Measurements from ENCODE around the gene B3GNT8. TPM values are rescaled to one million over a fixed set of nuclear protein-coding genes. Genes with fewer than 3 reads are reported as not detected.

B3GNT8 gene
- total and polyA plus RNA-seq, 10 donors: 1.8 to 30.3 (median 10.3) TPM

DNA sequence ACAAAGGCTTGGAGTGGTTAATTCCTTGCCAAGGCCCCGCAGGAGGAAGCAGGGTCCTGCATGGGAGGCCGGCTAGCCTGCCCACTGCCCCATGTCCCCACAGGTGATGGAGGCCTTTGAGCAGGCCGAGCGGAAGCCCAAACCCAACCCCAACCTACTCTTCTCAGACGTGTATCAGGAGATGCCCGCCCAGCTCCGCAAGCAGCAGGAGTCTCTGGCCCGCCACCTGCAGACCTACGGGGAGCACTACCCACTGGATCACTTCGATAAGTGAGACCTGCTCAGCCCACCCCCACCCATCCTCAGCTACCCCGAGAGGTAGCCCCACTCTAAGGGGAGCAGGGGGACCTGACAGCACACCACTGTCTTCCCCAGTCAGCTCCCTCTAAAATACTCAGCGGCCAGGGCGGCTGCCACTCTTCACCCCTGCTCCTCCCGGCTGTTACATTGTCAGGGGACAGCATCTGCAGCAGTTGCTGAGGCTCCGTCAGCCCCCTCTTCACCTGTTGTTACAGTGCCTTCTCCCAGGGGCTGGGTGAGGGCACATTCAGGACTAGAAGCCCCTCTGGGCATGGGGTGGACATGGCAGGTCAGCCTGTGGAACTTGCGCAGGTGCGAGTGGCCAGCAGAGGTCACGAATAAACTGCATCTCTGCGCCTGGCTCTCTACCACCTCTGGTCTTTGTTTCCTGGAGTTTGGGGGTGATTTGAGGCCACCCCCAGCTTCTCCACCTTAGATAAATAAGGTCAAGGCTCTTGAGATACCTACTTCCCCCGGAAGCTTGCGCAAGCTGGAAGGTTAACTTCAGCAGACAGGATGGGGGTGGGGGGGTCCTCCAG is 2.6 kb downstream of the B3GNT8 start:
- TF ChIP-seq, protein P1, sequence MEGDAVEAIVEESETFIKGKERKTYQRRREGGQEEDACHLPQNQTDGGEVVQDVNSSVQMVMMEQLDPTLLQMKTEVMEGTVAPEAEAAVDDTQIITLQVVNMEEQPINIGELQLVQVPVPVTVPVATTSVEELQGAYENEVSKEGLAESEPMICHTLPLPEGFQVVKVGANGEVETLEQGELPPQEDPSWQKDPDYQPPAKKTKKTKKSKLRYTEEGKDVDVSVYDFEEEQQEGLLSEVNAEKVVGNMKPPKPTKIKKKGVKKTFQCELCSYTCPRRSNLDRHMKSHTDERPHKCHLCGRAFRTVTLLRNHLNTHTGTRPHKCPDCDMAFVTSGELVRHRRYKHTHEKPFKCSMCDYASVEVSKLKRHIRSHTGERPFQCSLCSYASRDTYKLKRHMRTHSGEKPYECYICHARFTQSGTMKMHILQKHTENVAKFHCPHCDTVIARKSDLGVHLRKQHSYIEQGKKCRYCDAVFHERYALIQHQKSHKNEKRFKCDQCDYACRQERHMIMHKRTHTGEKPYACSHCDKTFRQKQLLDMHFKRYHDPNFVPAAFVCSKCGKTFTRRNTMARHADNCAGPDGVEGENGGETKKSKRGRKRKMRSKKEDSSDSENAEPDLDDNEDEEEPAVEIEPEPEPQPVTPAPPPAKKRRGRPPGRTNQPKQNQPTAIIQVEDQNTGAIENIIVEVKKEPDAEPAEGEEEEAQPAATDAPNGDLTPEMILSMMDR (IDR thresholded peaks at IDR 0.05 in 8 of 11, conservative IDR thresholded peaks at IDR 0.05 in 3 of 11): no peak
- DNase-seq: no peak
- Histone ChIP-seq H3K36me3 (peaks cover 0 to 70% (median 58%) of the 10 kb centered on the region in 6 donors), H3K27ac (peak overlapping the region in 6 of 8 donors; percentile 51 to 93 (median 86)), H3K4me1 (peaks cover 15 to 99% (median 51%) of the 10 kb centered on the region in 6 donors), H3K4me3 (peak overlapping the region in 5 of 8 donors; percentile 7 to 67 (median 43)), H3K27me3 (replicated peaks in 1 of 7) (no peaks in the 10 kb centered on the region), H3K9me3 (no peaks in the 10 kb centered on the region)
- intact Hi-C loops (cut with DNase I; ENCODE audit: low total_unique reads): no loop called here
- 63 to 79% (median 72%) methylated on average over 15 to 21 of the region's 21 CpGs for WGBS, 5 donors

DNA sequence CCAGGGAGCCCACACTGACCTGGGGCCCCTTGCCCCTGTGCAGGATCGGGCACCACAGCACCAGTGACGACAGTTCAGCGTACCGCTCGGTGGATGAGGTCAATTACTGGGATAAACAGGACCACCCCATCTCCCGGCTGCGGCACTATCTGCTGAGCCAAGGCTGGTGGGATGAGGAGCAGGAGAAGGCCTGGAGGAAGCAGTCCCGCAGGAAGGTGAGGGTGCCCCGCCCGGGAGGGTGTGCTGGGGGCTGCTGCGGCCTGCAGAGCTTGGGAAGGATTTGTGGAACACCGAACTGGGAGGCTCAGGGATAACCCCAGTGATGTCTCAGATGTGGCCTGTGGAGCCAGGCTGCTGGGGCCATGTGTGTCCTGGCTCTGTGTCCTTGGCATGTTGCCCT is 4.2 kb downstream of the B3GNT8 start:
- Histone ChIP-seq H3K27ac (peak overlapping the region in 1 of 8 donors; percentile 93), H3K27me3 (replicated peaks in 1 of 7) (no peaks in the 10 kb centered on the region), H3K4me3 (no peak overlapping the region), H3K9me3 (no peaks in the 10 kb centered on the region), H3K36me3 (peaks cover 0 to 86% (median 73%) of the 10 kb centered on the region in 6 donors), H3K4me1 (peaks cover 6 to 97% (median 42%) of the 10 kb centered on the region in 6 donors)
- intact Hi-C loops (cut with DNase I; ENCODE audit: low total_unique reads): no loop called here
- TF ChIP-seq POLR2A (IDR thresholded peaks at IDR 0.05): no peak
- peak in 1 of 3 donors; percentile 31 for TF ChIP-seq POLR2AphosphoS5 (IDR thresholded peaks at IDR 0.05)
- DNase-seq: no peak
- 89 to 93% (median 92%) methylated on average over 12 of the region's 12 CpGs for WGBS, 5 donors

GRCh38 chr19:41422456-41422855 is 4.7 kb downstream of the B3GNT8 start:
- Histone ChIP-seq H3K27me3 (replicated peaks in 1 of 7) (no peaks in the 10 kb centered on the region), H3K9me3 (no peaks in the 10 kb centered on the region), H3K36me3 (peaks cover 0 to 91% (median 75%) of the 10 kb centered on the region in 6 donors), H3K4me3 (no peak overlapping the region), H3K27ac (peak overlapping the region in 3 of 8 donors; percentile 81 to 93 (median 83)), H3K4me1 (peaks cover 1 to 92% (median 37%) of the 10 kb centered on the region in 6 donors)
- no peak for DNase-seq
- peak in 1 of 3 donors; percentile 1 for TF ChIP-seq POLR2AphosphoS5 (IDR thresholded peaks at IDR 0.05)
- TF ChIP-seq, protein P1 (IDR thresholded peaks at IDR 0.05 in 8 of 11, conservative IDR thresholded peaks at IDR 0.05 in 3 of 11): no peak
- intact Hi-C loops (cut with DNase I; ENCODE audit: low total_unique reads): no loop called here
- WGBS, 5 donors: 82 to 88% (median 86%) methylated on average over 18 of the region's 18 CpGs

- TF ChIP-seq POLR2AphosphoS5 (IDR thresholded peaks at IDR 0.05) (peak in 1 of 3 donors; percentile 61), POLR2A (IDR thresholded peaks at IDR 0.05) (no peak)
- Histone ChIP-seq H3K4me1 (peaks cover 0 to 91% (median 33%) of the 10 kb centered on the region in 6 donors), H3K27me3 (replicated peaks in 1 of 7) (no peaks in the 10 kb centered on the region), H3K27ac (peak overlapping the region in 3 of 8 donors; percentile 81 to 93 (median 83)), H3K9me3 (no peaks in the 10 kb centered on the region), H3K36me3 (peaks cover 0 to 96% (median 78%) of the 10 kb centered on the region in 6 donors), H3K4me3 (no peak overlapping the region)
- intact Hi-C loops (cut with DNase I; ENCODE audit: low total_unique reads): no loop called here
- 93 to 97% (median 94%) methylated on average over 14 to 20 of the region's 20 CpGs for WGBS, 5 donors
- no peak for DNase-seq
Observed at GRCh38 chr19:41421973-41422372, 5.2 kb downstream of the B3GNT8 start.

DNA sequence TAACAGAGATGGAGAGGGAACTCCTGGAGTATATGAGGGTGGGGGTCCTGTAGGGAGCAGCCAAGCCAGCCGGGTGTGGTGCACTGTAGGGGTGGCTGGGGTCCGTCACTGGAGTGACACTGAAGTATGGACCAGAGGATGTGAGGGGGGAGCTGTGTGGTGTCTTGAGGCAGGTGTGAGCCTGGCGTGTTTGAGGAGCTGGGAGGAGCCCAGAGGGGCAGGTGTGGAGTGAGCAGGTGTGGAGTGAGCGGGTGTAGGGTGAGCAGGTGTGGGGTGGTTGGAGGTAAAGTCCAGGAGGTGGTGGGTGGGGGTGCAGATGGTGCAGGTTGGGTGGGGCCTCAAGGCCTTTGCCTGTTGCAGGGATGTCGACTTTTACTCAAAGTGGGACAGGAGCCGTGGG is 5.9 kb downstream of the B3GNT8 start:
- intact Hi-C loops (cut with DNase I; ENCODE audit: low total_unique reads): no loop called here
- Histone ChIP-seq H3K27me3 (replicated peaks in 1 of 7) (no peaks in the 10 kb centered on the region), H3K4me1 (peaks cover 0 to 88% (median 29%) of the 10 kb centered on the region in 6 donors), H3K9me3 (no peaks in the 10 kb centered on the region), H3K4me3 (peak overlapping the region in 1 of 8 donors; percentile 32), H3K27ac (peak overlapping the region in 7 of 8 donors; percentile 68 to 93 (median 79)), H3K36me3 (peaks cover 0 to 100% (median 84%) of the 10 kb centered on the region in 6 donors)
- TF ChIP-seq, protein P1 (IDR thresholded peaks at IDR 0.05 in 8 of 11, conservative IDR thresholded peaks at IDR 0.05 in 3 of 11): no peak
- no peak for TF ChIP-seq POLR2AphosphoS5 (IDR thresholded peaks at IDR 0.05)
- TF ChIP-seq POLR2A (IDR thresholded peaks at IDR 0.05): no peak
- WGBS, 5 donors: 84 to 95% (median 87%) methylated on average over 6 of the region's 6 CpGs
- no peak for DNase-seq
